Activated CD4-positive, alpha-beta T cell treated with anti-CD3 and anti-CD28 coated beads, Interleukin-2, amount 10 ng/mL, durations not matched to agents 7 days and 5 days (primary cell): ENCODE data around the gene ENAH. TPM values are rescaled to one million over a fixed set of nuclear protein-coding genes. Genes with fewer than 3 reads are reported as not detected.

Experiments used
- CTCF ChIA-PET: fragments of 350-600 bp; sonication (Branson Sonifier 250); formaldehyde crosslinking; loops from one replicate; lab custom pipeline; 2021; ENCODE audit warnings: antibody characterized with exemption; lab: Charles Lee
- POLR2A ChIA-PET: fragments of 350-600 bp; sonication (Branson Sonifier 250); formaldehyde crosslinking; loops from one replicate; lab custom pipeline; 2021; ENCODE audit warnings: antibody characterized with exemption; lab: Charles Lee
- DNase-seq: peaks from one replicate; pipeline ENCODE4 v3.0.0-alpha.2; 2020
- H3K27ac Mint-ChIP-seq: one replicate; pipeline ENCODE4 v1.8.0; 2021; ENCODE audit warnings: mild to moderate bottlenecking, moderate library complexity, mixed read lengths
- H3K27me3 Mint-ChIP-seq: one replicate; pipeline ENCODE4 v1.8.0; 2021; ENCODE audit warnings: mixed read lengths
- H3K36me3 Mint-ChIP-seq: one replicate; pipeline ENCODE4 v1.8.0; 2021; ENCODE audit warnings: low read depth, mixed read lengths
- H3K4me1 Mint-ChIP-seq: one replicate; pipeline ENCODE4 v1.8.0; 2021; ENCODE audit warnings: mixed read lengths
- H3K4me3 Mint-ChIP-seq: one replicate; pipeline ENCODE4 v1.8.0; 2021; ENCODE audit warnings: mild to moderate bottlenecking, moderate library complexity, mixed read lengths
- H3K9me3 Mint-ChIP-seq: one replicate; pipeline ENCODE4 v1.8.0; 2021; ENCODE audit warnings: mixed read lengths
- total RNA-seq, 2 experiments: library from RNA; stranded (reverse); gene quantifications; one replicate each; pipeline ENCODE4 v1.2.3, GENCODE V29; 2021

Gene ENAH
- total RNA-seq, 2 experiments from 2014 or later = not detected

- CTCF ChIA-PET = no interaction called here
- peaks cover 6% of the 10 kb centered on the region for H3K27me3 Mint-ChIP-seq
- no peak overlapping the region for H3K27ac Mint-ChIP-seq
- no peaks in the 10 kb centered on the region for H3K9me3 Mint-ChIP-seq
- H3K36me3 Mint-ChIP-seq = no peaks in the 10 kb centered on the region
- DNase-seq = no peak
- POLR2A ChIA-PET = no interaction called here
- H3K4me1 Mint-ChIP-seq = no peaks in the 10 kb centered on the region
- H3K4me3 Mint-ChIP-seq = no peak overlapping the region
Observed at GRCh38 chr1:225608014-225608796, 44.7 kb downstream of the ENAH start.

- Mint-ChIP-seq H3K4me3 (no peak overlapping the region), H3K27ac (no peak overlapping the region), H3K9me3 (no peaks in the 10 kb centered on the region), H3K36me3 (no peaks in the 10 kb centered on the region), H3K27me3 (peaks cover 11% of the 10 kb centered on the region), H3K4me1 (no peaks in the 10 kb centered on the region)
- ChIA-PET CTCF (no interaction called here), POLR2A (no interaction called here)
- DNase-seq = no peak
Observed at GRCh38 chr1:225607355-225607754, 45.6 kb downstream of the ENAH start.

DNA sequence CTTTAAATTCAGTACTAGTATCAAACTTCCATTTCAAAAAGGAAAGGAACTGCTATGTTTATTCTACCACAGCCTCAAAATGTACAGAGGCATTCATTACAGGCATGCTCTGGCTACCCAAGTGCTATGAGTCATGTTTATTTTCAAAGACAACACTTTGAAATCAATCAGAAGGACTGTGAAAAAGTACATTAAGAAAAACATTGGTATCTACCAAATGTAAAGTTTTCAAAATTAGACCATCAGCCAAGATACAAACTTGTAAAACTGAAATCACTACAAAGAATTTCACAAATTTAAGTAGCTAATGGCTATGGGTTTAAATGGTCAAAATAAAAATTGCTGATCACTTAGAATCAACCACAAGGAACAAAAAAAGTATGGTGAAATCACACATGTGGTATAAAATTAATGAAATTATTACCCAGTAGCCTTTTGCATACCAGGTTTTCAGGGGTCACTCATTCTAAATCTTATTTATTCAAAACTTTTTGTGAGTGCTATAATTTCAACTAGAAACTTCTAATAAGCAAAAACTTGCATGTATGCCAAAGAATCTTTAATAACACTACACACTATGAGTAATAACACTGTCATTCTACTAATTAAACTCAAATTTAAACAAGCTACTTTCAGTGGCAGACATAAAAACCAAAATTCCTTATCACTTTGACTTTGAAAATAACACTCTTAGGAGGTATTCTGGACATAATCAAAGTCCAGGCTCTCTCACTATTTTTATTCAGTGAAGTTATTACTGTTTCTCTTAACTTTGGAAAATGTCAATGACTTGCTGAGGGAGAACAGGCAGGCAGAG lies 49.2 kb downstream of the ENAH start:
- no peak overlapping the region for H3K27ac Mint-ChIP-seq
- no peaks in the 10 kb centered on the region for H3K4me1 Mint-ChIP-seq
- H3K27me3 Mint-ChIP-seq = peaks cover 14% of the 10 kb centered on the region
- no peak overlapping the region for H3K4me3 Mint-ChIP-seq
- H3K9me3 Mint-ChIP-seq = peaks cover 4% of the 10 kb centered on the region
- ChIA-PET CTCF (no interaction called here), POLR2A (no interaction called here)
- no peaks in the 10 kb centered on the region for H3K36me3 Mint-ChIP-seq
- no peak for DNase-seq

- peaks cover 13% of the 10 kb centered on the region for H3K27me3 Mint-ChIP-seq
- H3K4me1 Mint-ChIP-seq = no peaks in the 10 kb centered on the region
- no peak overlapping the region for H3K27ac Mint-ChIP-seq
- H3K9me3 Mint-ChIP-seq = peaks cover 4% of the 10 kb centered on the region
- CTCF ChIA-PET = no interaction called here
- no peaks in the 10 kb centered on the region for H3K36me3 Mint-ChIP-seq
- H3K4me3 Mint-ChIP-seq = no peak overlapping the region
- POLR2A ChIA-PET = no interaction called here
- no peak for DNase-seq
Observed at GRCh38 chr1:225602590-225603206, 50.2 kb downstream of the ENAH start.

GRCh38 chr1:225601902-225602589 lies 50.9 kb downstream of the ENAH start:
- Mint-ChIP-seq H3K9me3 (peaks cover 4% of the 10 kb centered on the region), H3K36me3 (no peaks in the 10 kb centered on the region), H3K27ac (no peak overlapping the region), H3K4me3 (no peak overlapping the region), H3K4me1 (no peaks in the 10 kb centered on the region), H3K27me3 (peaks cover 12% of the 10 kb centered on the region)
- ChIA-PET POLR2A (no interaction called here), CTCF (no interaction called here)
- no peak for DNase-seq

DNA sequence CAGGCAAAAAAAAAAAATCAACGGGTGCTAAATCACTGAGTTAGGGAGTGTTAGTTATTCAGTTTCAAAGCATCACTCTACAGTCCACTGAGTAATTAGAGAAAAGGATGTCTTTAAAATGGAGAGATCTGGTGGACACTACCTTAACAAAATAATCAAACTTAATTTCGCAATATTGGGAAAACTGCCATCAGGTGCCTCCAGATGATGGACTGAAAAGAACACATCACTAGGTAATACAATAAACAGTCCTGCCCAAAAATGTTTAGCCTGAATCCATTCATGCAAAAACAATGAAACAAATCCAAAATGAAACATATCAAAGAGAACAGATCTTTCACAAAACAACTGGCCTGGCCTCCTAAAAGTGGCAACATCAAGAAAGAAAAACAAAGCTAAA lies 54.1 kb downstream of the ENAH start:
- H3K27ac Mint-ChIP-seq = no peak overlapping the region
- ChIA-PET CTCF (no interaction called here), POLR2A (no interaction called here)
- no peak overlapping the region for H3K4me3 Mint-ChIP-seq
- H3K27me3 Mint-ChIP-seq = peaks cover 18% of the 10 kb centered on the region
- DNase-seq = no peak
- no peaks in the 10 kb centered on the region for H3K36me3 Mint-ChIP-seq
- H3K4me1 Mint-ChIP-seq = no peaks in the 10 kb centered on the region
- peaks cover 4% of the 10 kb centered on the region for H3K9me3 Mint-ChIP-seq

DNA sequence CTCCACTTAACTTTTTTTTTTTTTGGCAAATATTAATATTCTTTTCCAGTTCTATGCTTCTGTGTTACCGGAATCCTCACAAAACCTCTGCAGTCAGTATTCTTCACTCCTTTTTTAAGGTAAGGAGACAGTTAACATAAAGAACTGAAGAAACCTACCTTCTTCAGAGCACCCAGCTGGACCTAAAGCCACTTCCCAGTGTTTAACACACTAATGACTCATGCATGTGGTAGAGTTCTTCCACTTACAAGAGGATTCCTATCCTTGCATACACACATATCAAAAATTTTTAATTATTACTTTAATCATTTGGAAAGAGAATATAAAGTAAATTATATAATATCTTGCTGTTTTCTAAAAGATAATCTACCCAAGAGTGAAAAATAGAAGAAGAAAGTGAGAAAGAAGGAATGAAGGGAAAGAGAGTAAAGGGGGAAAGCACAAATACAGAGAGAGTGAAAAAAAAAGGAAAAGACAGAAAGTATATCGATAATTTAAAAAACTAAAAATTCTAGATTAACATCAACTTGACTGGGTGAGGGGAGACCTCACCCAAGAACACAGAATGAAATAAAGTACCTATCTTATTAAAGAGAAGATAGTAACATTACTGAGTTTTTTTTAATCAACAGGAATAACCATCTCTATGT lies 54.9 kb downstream of the ENAH start:
- CTCF ChIA-PET = no interaction called here
- H3K4me3 Mint-ChIP-seq = no peak overlapping the region

DNA sequence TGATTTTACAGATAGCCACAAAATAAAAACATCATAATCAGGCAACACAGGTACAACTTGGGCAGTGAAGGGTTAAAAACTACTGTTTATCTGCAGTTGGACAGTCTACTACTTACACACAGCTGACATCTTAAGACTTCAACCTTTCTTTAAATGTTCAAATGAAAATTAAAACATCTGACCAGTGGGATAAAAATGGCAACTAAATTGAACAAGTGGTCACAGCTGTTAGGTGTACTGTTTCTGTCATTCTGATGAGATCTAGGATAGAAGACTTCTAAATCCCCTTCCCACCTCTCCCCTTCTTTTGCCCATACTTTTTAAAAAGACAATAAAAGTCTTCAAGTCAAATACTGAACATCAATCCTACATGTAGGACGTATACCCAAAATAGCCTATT lies 56.2 kb downstream of the ENAH start:
- H3K4me3 Mint-ChIP-seq = no peak overlapping the region
- ChIA-PET CTCF (no interaction called here), POLR2A (no interaction called here)
- no peak for DNase-seq
- no peaks in the 10 kb centered on the region for H3K36me3 Mint-ChIP-seq
- H3K27ac Mint-ChIP-seq = no peak overlapping the region
- H3K27me3 Mint-ChIP-seq = peaks cover 13% of the 10 kb centered on the region
- peaks cover 4% of the 10 kb centered on the region for H3K9me3 Mint-ChIP-seq
- no peaks in the 10 kb centered on the region for H3K4me1 Mint-ChIP-seq

More for the DNA sequence above, 54.9 kb downstream of the ENAH start:
- POLR2A ChIA-PET = no interaction called here
- no peak for DNase-seq
- Mint-ChIP-seq H3K27me3 (peaks cover 18% of the 10 kb centered on the region), H3K9me3 (peaks cover 4% of the 10 kb centered on the region), H3K4me1 (no peaks in the 10 kb centered on the region), H3K27ac (no peak overlapping the region), H3K36me3 (no peaks in the 10 kb centered on the region)

GRCh38 chr1:225595974-225596551 lies 56.9 kb downstream of the ENAH start:
- Mint-ChIP-seq H3K27me3 (peaks cover 13% of the 10 kb centered on the region), H3K4me3 (no peak overlapping the region), H3K4me1 (no peaks in the 10 kb centered on the region), H3K27ac (no peak overlapping the region), H3K36me3 (no peaks in the 10 kb centered on the region), H3K9me3 (peaks cover 4% of the 10 kb centered on the region)
- ChIA-PET POLR2A (no interaction called here), CTCF (no interaction called here)
- no peak for DNase-seq

DNA sequence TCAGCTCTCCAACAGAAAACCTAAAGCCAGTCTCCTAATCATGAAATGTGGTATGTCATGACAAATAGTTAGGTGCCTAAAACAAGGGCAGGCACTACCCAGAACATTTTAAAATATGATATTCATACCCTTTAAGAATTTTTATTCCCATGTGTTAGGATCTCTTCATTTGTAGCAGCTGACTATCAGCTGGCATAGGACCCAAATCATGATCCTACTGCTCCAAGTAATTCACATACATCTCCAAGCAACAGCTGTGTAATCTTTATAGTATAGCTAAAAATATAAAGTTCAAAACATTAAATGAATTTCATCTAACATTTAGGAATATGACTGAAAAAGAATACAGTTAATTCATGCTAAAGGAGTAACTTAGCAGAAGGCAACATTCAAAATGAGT lies 57.5 kb downstream of the ENAH start:
- Mint-ChIP-seq H3K4me1 (no peaks in the 10 kb centered on the region), H3K27ac (no peak overlapping the region), H3K27me3 (peaks cover 15% of the 10 kb centered on the region), H3K36me3 (no peaks in the 10 kb centered on the region), H3K9me3 (peaks cover 4% of the 10 kb centered on the region), H3K4me3 (no peak overlapping the region)
- CTCF ChIA-PET = interaction anchor here (0.6 kb wide), 1 partner anchor 117 kb away, joined by 3 read pairs; no protein-coding TSS in a partner anchor
- POLR2A ChIA-PET = no interaction called here
- no peak for DNase-seq

GRCh38 chr1:225593414-225593813 lies 59.5 kb downstream of the ENAH start:
- Mint-ChIP-seq H3K36me3 (no peaks in the 10 kb centered on the region), H3K9me3 (no peaks in the 10 kb centered on the region), H3K4me3 (no peak overlapping the region), H3K27me3 (peaks cover 16% of the 10 kb centered on the region), H3K27ac (no peak overlapping the region), H3K4me1 (no peaks in the 10 kb centered on the region)
- CTCF ChIA-PET = interaction anchor here (0.6 to 1.0 kb wide), 2 partner anchors 119 to 391 kb away, joined by 3 read pairs; no protein-coding TSS in a partner anchor
- POLR2A ChIA-PET = no interaction called here
- no peak for DNase-seq
